Smooth muscle cell (in vitro differentiated cells): Measurements from ENCODE around the gene GLI3. TPM values are rescaled to one million over a fixed set of nuclear protein-coding genes. Genes with fewer than 3 reads are reported as not detected.
A peak's percentile ranks its signal among the peaks of the same experiment; 100 is the strongest.

ENCODE experiments used
- DNase-seq: peaks from one replicate; lab custom pipeline; 2025; ENCODE audit not compliant: unreplicated experiment; lab: John Stamatoyannopoulos, UW
- H2AFZ ChIP-seq: fragments of 200-600 bp; sonication (generic); 2 replicates; pipeline ENCODE4 v1.6.0; 2016; ENCODE audit warnings: antibody characterized with exemption, low read depth, mild to moderate bottlenecking
- H3F3A ChIP-seq: fragments of 200-600 bp; sonication (generic); 2 replicates; pipeline ENCODE4 v1.6.0; 2017; ENCODE audit warnings: antibody characterized with exemption, low read depth
- H3K27ac ChIP-seq: fragments of 200-600 bp; sonication (generic); 2 replicates; pipeline ENCODE4 v1.5.1; 2016; ENCODE audit warnings: low read depth, mild to moderate bottlenecking
- H3K27me3 ChIP-seq: fragments of 200-600 bp; sonication (generic); 2 replicates; pipeline ENCODE4 v1.6.1; 2016; ENCODE audit warnings: low read depth, mild to moderate bottlenecking
- H3K36me3 ChIP-seq: fragments of 200-600 bp; sonication (generic); 2 replicates; pipeline ENCODE4 v1.5.1; 2016; ENCODE audit warnings: low read depth
- H3K4me1 ChIP-seq: fragments of 200-600 bp; sonication (generic); 2 replicates; pipeline ENCODE4 v1.5.1; 2016; ENCODE audit warnings: low read depth
- H3K4me2 ChIP-seq: fragments of 200-600 bp; sonication (generic); 2 replicates; pipeline ENCODE4 v1.6.0; 2016; ENCODE audit warnings: mild to moderate bottlenecking
- H3K4me3 ChIP-seq: fragments of 200-600 bp; sonication (generic); 2 replicates; pipeline ENCODE4 v1.5.1; 2016; ENCODE audit warnings: mild to moderate bottlenecking
- H3K79me2 ChIP-seq: fragments of 200-600 bp; sonication (generic); 2 replicates; pipeline ENCODE4 v1.6.0; 2016; ENCODE audit warnings: low read depth, mild to moderate bottlenecking
- H3K9ac ChIP-seq: fragments of 200-600 bp; sonication (generic); 2 replicates; pipeline ENCODE4 v1.6.0; 2016; ENCODE audit warnings: low read depth
- H3K9me3 ChIP-seq: fragments of 200-600 bp; sonication (generic); replicated peaks from 2 replicates; pipeline ENCODE4 v1.5.1; 2016; ENCODE audit warnings: low read depth
- H4K20me1 ChIP-seq: fragments of 200-600 bp; sonication (generic); 2 replicates; pipeline ENCODE4 v1.6.0; 2016; ENCODE audit warnings: low read depth
- CTCF ChIP-seq: fragments of 200-600 bp; sonication (generic); IDR thresholded peaks from 2 replicates; pipeline ENCODE4 v1.5.1; 2017; ENCODE audit warnings: borderline replicate concordance, mild to moderate bottlenecking, antibody characterized with exemption; ENCODE audit not compliant: insufficient read depth, poor library complexity, severe bottlenecking
- WGBS: methylation state at CpG from one replicate; pipeline ENCODE4 v1.1.7; 2016; ENCODE audit warnings: low lambda C conversion rate; 5-methylcytosine and 5-hydroxymethylcytosine counted together
- polyA plus RNA-seq: library from polyadenylated mRNA; unstranded; fragments of >200 nt; fragmentation: Nextera tagmentation; extraction: Ambion mirVana; gene quantifications from 2 replicates; pipeline ENCODE4 v1.2.1, GENCODE V29; 2016
- total RNA-seq: library from RNA; depleted of rRNA; stranded (reverse); fragments of >200 nt; gene quantifications from 2 replicates; pipeline ENCODE4 v1.2.3, GENCODE V29; 2014

Gene GLI3
- total and polyA plus RNA-seq, 2 experiments from 2014 or later = 31.1 to 70.4 TPM

GRCh38 chr7:42244828-42245227 is 7.8 kb upstream of the GLI3 start:
- WGBS = 42% methylated on average over 2 of the region's 2 CpGs
- H4K20me1 ChIP-seq = no peaks in the 10 kb centered on the region
- DNase-seq = no peak

GRCh38 chr7:42242381-42242780 is 5.4 kb upstream of the GLI3 start:
- H3K9me3 ChIP-seq = no peaks in the 10 kb centered on the region
- 87% methylated on average over 3 of the region's 3 CpGs for WGBS
- no peaks in the 10 kb centered on the region for H4K20me1 ChIP-seq
- TF ChIP-seq CTCF = no peak
- no peak for DNase-seq
- no peak overlapping the region for H3K4me3 ChIP-seq
- no peaks in the 10 kb centered on the region for H3K36me3 ChIP-seq
- no peak overlapping the region for H3K9ac ChIP-seq
- H3K27me3 ChIP-seq = no peaks in the 10 kb centered on the region
- no peak overlapping the region for H2AFZ ChIP-seq
- no peak overlapping the region for H3K27ac ChIP-seq
- H3K4me2 ChIP-seq = no peak overlapping the region
- no peaks in the 10 kb centered on the region for H3K79me2 ChIP-seq
- peaks cover 5% of the 10 kb centered on the region for H3F3A ChIP-seq
- peaks cover 23% of the 10 kb centered on the region for H3K4me1 ChIP-seq

More at GRCh38 chr7:42244828-42245227, 7.8 kb upstream of the GLI3 start:
- H3K4me1 ChIP-seq = peaks cover 6% of the 10 kb centered on the region
- H3K79me2 ChIP-seq = no peaks in the 10 kb centered on the region
- H3F3A ChIP-seq = no peaks in the 10 kb centered on the region
- no peaks in the 10 kb centered on the region for H3K27me3 ChIP-seq
- H3K4me3 ChIP-seq = no peak overlapping the region
- no peaks in the 10 kb centered on the region for H3K9me3 ChIP-seq
- no peak overlapping the region for H3K9ac ChIP-seq
- no peaks in the 10 kb centered on the region for H3K36me3 ChIP-seq
- no peak overlapping the region for H3K4me2 ChIP-seq
- TF ChIP-seq CTCF = no peak
- H3K27ac ChIP-seq = peak overlapping the region; percentile 40
- H2AFZ ChIP-seq = peak overlapping the region; percentile 13

- no peak for DNase-seq
- 95% methylated on average over 6 of the region's 6 CpGs for WGBS
- Histone ChIP-seq H3K27ac (no peak overlapping the region), H3K27me3 (no peaks in the 10 kb centered on the region), H3K9me3 (no peaks in the 10 kb centered on the region), H4K20me1 (no peaks in the 10 kb centered on the region), H3K4me3 (no peak overlapping the region), H3K79me2 (peaks cover 1% of the 10 kb centered on the region), H3K36me3 (no peaks in the 10 kb centered on the region), H3F3A (peaks cover 5% of the 10 kb centered on the region), H3K4me1 (peaks cover 23% of the 10 kb centered on the region), H3K4me2 (no peak overlapping the region), H3K9ac (no peak overlapping the region), H2AFZ (no peak overlapping the region)
- TF ChIP-seq CTCF = no peak
Observed at GRCh38 chr7:42241424-42241823, 4.4 kb upstream of the GLI3 start.

- Histone ChIP-seq H3K4me2 (no peak overlapping the region), H3K9me3 (no peaks in the 10 kb centered on the region), H4K20me1 (peaks cover 3% of the 10 kb centered on the region), H3K4me1 (peaks cover 23% of the 10 kb centered on the region), H3K36me3 (no peaks in the 10 kb centered on the region), H3K27me3 (no peaks in the 10 kb centered on the region), H3K79me2 (peaks cover 11% of the 10 kb centered on the region), H3K27ac (no peak overlapping the region), H2AFZ (no peak overlapping the region), H3K9ac (no peak overlapping the region), H3K4me3 (no peak overlapping the region), H3F3A (peaks cover 5% of the 10 kb centered on the region)
- 83% methylated on average over 2 of the region's 2 CpGs for WGBS
- no peak for DNase-seq
- no peak for TF ChIP-seq CTCF
Observed at GRCh38 chr7:42240416-42240815, 3.4 kb upstream of the GLI3 start.
